GM21825 (cell line): ENCODE data around the gene PHF13.
A peak's percentile ranks its signal among the peaks of the same experiment; 100 is the strongest.

Experiments
- ATAC-seq: cut with Tn5 transposase; IDR thresholded peaks from one replicate; pipeline ENCODE4 v1.9.1; 2021; ENCODE audit warnings: mild to moderate bottlenecking, moderate library complexity; ENCODE audit not compliant: unreplicated experiment

The PHF13 gene

GRCh38 chr1:6601049-6601922 lies 12.2 kb upstream of the PHF13 start:
- peak; percentile 38 for ATAC-seq

- ATAC-seq: peak; percentile 5
Observed at GRCh38 chr1:6601923-6602668, 11.4 kb upstream of the PHF13 start.

- peak; percentile 44 for ATAC-seq
Observed at GRCh38 chr1:6602669-6603237, 10.8 kb upstream of the PHF13 start, which contains the start of gene KLHL21. KLHL21 (minus strand) TSS chr1:6602869; CDS start chr1:6602817, 52 bp downstream.

- ATAC-seq: peak; percentile 16
Observed at GRCh38 chr1:6603238-6603914, 10.2 kb upstream of the PHF13 start.

- no peak for ATAC-seq
Observed at GRCh38 chr1:6603915-6604558, 9.5 kb upstream of the PHF13 start.

GRCh38 chr1:6612641-6613360 lies 730 bp upstream of the PHF13 start:
- peak; percentile 12 for ATAC-seq

GRCh38 chr1:6614019-6614928 lies 743 bp downstream of the PHF13 start:
- ATAC-seq: no peak

GRCh38 chr1:6614929-6615785 lies 1.6 kb downstream of the PHF13 start:
- ATAC-seq: no peak

- no peak for ATAC-seq
Observed at GRCh38 chr1:6619045-6619444, 5.5 kb downstream of the PHF13 start.

- ATAC-seq: no peak
Observed at GRCh38 chr1:6621429-6622391, 8.2 kb downstream of the PHF13 start.

- ATAC-seq: no peak
Observed at GRCh38 chr1:6622396-6623152, 9.0 kb downstream of the PHF13 start.

GRCh38 chr1:6623269-6623965 lies 9.9 kb downstream of the PHF13 start:
- no peak for ATAC-seq

- ATAC-seq: peak; percentile 81
Observed at GRCh38 chr1:6624710-6625583, 11.4 kb downstream of the PHF13 start, which contains the start of gene THAP3. THAP3 (plus strand) TSS chr1:6624868; CDS start chr1:6625219, 351 bp downstream.

GRCh38 chr1:6625584-6626149 lies 12.1 kb downstream of the PHF13 start:
- ATAC-seq: peak; percentile 20
